HK-2 (cell line): ENCODE measurements around the gene HLF.
"Not testable (repeated sequence)": the region's sequence is repeated elsewhere in the genome, so short reads cannot be mapped to it uniquely, and the experiment has no call there.

Experiments used
- DNase-seq: peaks from one replicate; pipeline ENCODE4 v3.0.0-alpha.2; 2018; ENCODE audit not compliant: unreplicated experiment

Gene HLF

GRCh38 chr17:55311767-55312375, 47.1 kb downstream of the HLF start:
- no peak for DNase-seq

- DNase-seq: no peak
These were observed 48.1 kb downstream of the HLF start for GRCh38 chr17:55312852-55313251.

- DNase-seq: no peak
These were observed 49.5 kb downstream of the HLF start for GRCh38 chr17:55314061-55314783.

GRCh38 chr17:55314784-55315491, 50.2 kb downstream of the HLF start:
- DNase-seq: no peak

- no peak for DNase-seq
These were observed 51.7 kb downstream of the HLF start for GRCh38 chr17:55316499-55316898.

- no peak for DNase-seq
These were observed 52.5 kb downstream of the HLF start for GRCh38 chr17:55317284-55317683.

- no peak for DNase-seq
These were observed 53.3 kb downstream of the HLF start for GRCh38 chr17:55318081-55318480.

GRCh38 chr17:55318715-55319487, 54.1 kb downstream of the HLF start:
- no peak for DNase-seq

GRCh38 chr17:55319933-55320593, 55.3 kb downstream of the HLF start:
- DNase-seq: no peak

GRCh38 chr17:55320594-55321426, 56.0 kb downstream of the HLF start:
- DNase-seq: no peak

GRCh38 chr17:55321427-55322060, 56.8 kb downstream of the HLF start:
- no peak for DNase-seq

- no peak for DNase-seq
These were observed 57.8 kb downstream of the HLF start for GRCh38 chr17:55322453-55322985.

GRCh38 chr17:55323518-55324295, 58.9 kb downstream of the HLF start:
- DNase-seq: no peak

GRCh38 chr17:55324296-55324978, 59.7 kb downstream of the HLF start:
- no peak for DNase-seq

GRCh38 chr17:55325406-55325805, 60.6 kb downstream of the HLF start:
- DNase-seq: no peak

- no peak for DNase-seq
These were observed 61.3 kb downstream of the HLF start for GRCh38 chr17:55326030-55326429.

GRCh38 chr17:55327225-55328088, 62.7 kb downstream of the HLF start:
- no peak for DNase-seq

- DNase-seq: not testable (repeated sequence)
These were observed 63.8 kb downstream of the HLF start for GRCh38 chr17:55328514-55328913.
